GM13976 (cell line): ENCODE measurements around the gene PNPLA7.

Source experiments
- DNase-seq: peaks from one replicate; pipeline ENCODE4 v3.0.0; 2012; ENCODE audit warnings: low spot score
- CTCF ChIP-seq: IDR thresholded peaks from 2 replicates; pipeline ENCODE4 v1.5.1; 2012; ENCODE audit warnings: borderline replicate concordance, mild to moderate bottlenecking; ENCODE audit not compliant: insufficient read depth; ENCODE audit errors: extremely low read depth, missing control alignments, control extremely low read depth
- in situ Hi-C: fragments of 300-500 bp; cut with MboI; formaldehyde crosslinking; loops from one replicate; pipeline ENCODE4 v1.12.0; 2022; ENCODE audit warnings: low sequenced_read_pairs, mixed read lengths, inconsistent platforms; ENCODE audit not compliant: unreplicated experiment

The PNPLA7 gene

GRCh38 chr9:137449931-137450538, 100.2 kb downstream of the PNPLA7 start:
- in situ Hi-C loops: no loop called here

GRCh38 chr9:137449081-137449844, 100.9 kb downstream of the PNPLA7 start:
- no peak for TF ChIP-seq CTCF
- in situ Hi-C loops: no loop called here
- DNase-seq: no peak

More at GRCh38 chr9:137449931-137450538, 100.2 kb downstream of the PNPLA7 start:
- DNase-seq: no peak
- TF ChIP-seq CTCF: no peak

GRCh38 chr9:137448602-137448962, 101.6 kb downstream of the PNPLA7 start:
- no peak for TF ChIP-seq CTCF
- in situ Hi-C loops: no loop called here
- no peak for DNase-seq

- no peak for TF ChIP-seq CTCF
- in situ Hi-C loops: no loop called here
- no peak for DNase-seq
These were observed 102.2 kb downstream of the PNPLA7 start for GRCh38 chr9:137447722-137448601.

GRCh38 chr9:137446851-137447471, 103.2 kb downstream of the PNPLA7 start:
- in situ Hi-C loops: no loop called here
- TF ChIP-seq CTCF: no peak
- no peak for DNase-seq

- in situ Hi-C loops: no loop called here
- no peak for TF ChIP-seq CTCF
- no peak for DNase-seq
These were observed 104.2 kb downstream of the PNPLA7 start for GRCh38 chr9:137445930-137446431.
